Liver (tissue), 9 donors: ENCODE measurements around the gene WNT8B. TPM values are rescaled to one million over a fixed set of nuclear protein-coding genes. Genes with fewer than 3 reads are reported as not detected.

Source experiments
- DNase-seq: peaks from one replicate; pipeline ENCODE4 v3.0.0-alpha.2; 2017; ENCODE audit warnings: low spot score
- H3K27ac ChIP-seq, 2 donors: one replicate each; pipeline ENCODE4 v1.7.0; 2013; ENCODE audit warnings: inconsistent platforms in 2 of 2, low read length in 2 of 2, control low read depth in 1 of 2, low read depth in 1 of 2, mild to moderate bottlenecking in 1 of 2
- H3K27me3 ChIP-seq, 4 donors: one replicate each; pipeline versions ENCODE4 v1.6.1 to v1.7.0; 2013; ENCODE audit warnings: low read length in 3 of 4, inconsistent platforms in 1 of 4, mild to moderate bottlenecking in 1 of 4, moderate library complexity in 1 of 4; ENCODE audit not compliant: control insufficient read depth in 4 of 4, insufficient read depth in 4 of 4
- H3K36me3 ChIP-seq, 4 donors: one replicate each; pipeline versions ENCODE4 v1.6.1 to v1.7.0; 2013; ENCODE audit warnings: low read length in 3 of 4, mild to moderate bottlenecking in 3 of 4, low read depth in 1 of 4, moderate library complexity in 1 of 4; ENCODE audit not compliant: control insufficient read depth in 4 of 4, insufficient read depth in 3 of 4
- H3K4me1 ChIP-seq, 4 donors: one replicate each; pipeline versions ENCODE4 v1.6.1 to v1.7.0; 2013; ENCODE audit warnings: low read length in 3 of 4, mild to moderate bottlenecking in 3 of 4, moderate library complexity in 1 of 4; ENCODE audit not compliant: control insufficient read depth in 4 of 4, insufficient read depth in 4 of 4
- H3K4me3 ChIP-seq, 3 donors: one replicate each; pipeline versions ENCODE4 v1.6.1 to v1.7.0; 2013; ENCODE audit warnings: low read length in 3 of 3, control low read depth in 1 of 3, low read depth in 1 of 3, mild to moderate bottlenecking in 1 of 3
- H3K9ac ChIP-seq, 2 donors: one replicate each; pipeline ENCODE4 v1.7.0; 2013; ENCODE audit warnings: low read length in 2 of 2, mild to moderate bottlenecking in 2 of 2, moderate library complexity in 2 of 2, control low read depth in 1 of 2, low read depth in 1 of 2
- H3K9me3 ChIP-seq, 4 donors: one replicate each; pipeline versions ENCODE4 v1.6.1 to v1.7.0; 2013; ENCODE audit warnings: low read length in 3 of 4; ENCODE audit not compliant: control insufficient read depth in 4 of 4
- ATF3 ChIP-seq: IDR thresholded peaks from 2 replicates; pipeline ENCODE4 v1.6.1; 2016; ENCODE audit warnings: antibody characterized with exemption
- EGR1 ChIP-seq, 2 donors: IDR thresholded peaks; 2 replicates each; pipeline ENCODE4 v1.6.1; 2016 to 2018; ENCODE audit warnings: antibody characterized with exemption in 2 of 2, low read depth in 2 of 2
- FOXA1 ChIP-seq: IDR thresholded peaks from 2 replicates; pipeline ENCODE4 v1.6.1; 2016; ENCODE audit warnings: antibody characterized with exemption
- FOXA2 ChIP-seq: IDR thresholded peaks from 2 replicates; pipeline ENCODE4 v1.6.1; 2016; ENCODE audit warnings: antibody characterized with exemption
- GABPA ChIP-seq, 2 donors: IDR thresholded peaks in 1 of 2; conservative IDR thresholded peaks in 1 of 2; 2 replicates each; pipeline ENCODE4 v1.6.1; 2016; ENCODE audit warnings: antibody characterized with exemption in 2 of 2, mild to moderate bottlenecking in 1 of 2, moderate library complexity in 1 of 2
- HNF4A ChIP-seq, 2 donors: conservative IDR thresholded peaks; 2 replicates each; pipeline ENCODE4 v1.6.1; 2016; ENCODE audit warnings: antibody characterized with exemption in 2 of 2, mild to moderate bottlenecking in 2 of 2
- HNF4G ChIP-seq: IDR thresholded peaks from 2 replicates; pipeline ENCODE4 v1.6.1; 2016; ENCODE audit warnings: antibody characterized with exemption
- JUND ChIP-seq, 2 donors: IDR thresholded peaks; 2 replicates each; pipeline ENCODE4 v1.6.1; 2016; ENCODE audit warnings: antibody characterized with exemption in 2 of 2
- NR2F2 ChIP-seq: IDR thresholded peaks from 2 replicates; pipeline ENCODE4 v1.6.1; 2016; ENCODE audit warnings: antibody characterized with exemption
- RAD21 ChIP-seq, 2 donors: IDR thresholded peaks; 2 replicates each; pipeline ENCODE4 v1.6.1; 2016; ENCODE audit warnings: antibody characterized with exemption in 2 of 2, mild to moderate bottlenecking in 2 of 2
- RXRA ChIP-seq, 2 donors: IDR thresholded peaks; 2 replicates each; pipeline ENCODE4 v1.6.1; 2017 to 2018; ENCODE audit warnings: antibody characterized with exemption in 2 of 2, mild to moderate bottlenecking in 1 of 2
- SP1 ChIP-seq: IDR thresholded peaks from 2 replicates; pipeline ENCODE4 v1.6.1; 2018; ENCODE audit warnings: antibody characterized with exemption, mild to moderate bottlenecking
- TAF1 ChIP-seq: conservative IDR thresholded peaks from 2 replicates; pipeline ENCODE4 v1.6.1; 2016; ENCODE audit warnings: antibody characterized with exemption, mild to moderate bottlenecking
- YY1 ChIP-seq: IDR thresholded peaks from 2 replicates; pipeline ENCODE4 v1.6.1; 2016; ENCODE audit warnings: antibody characterized with exemption, mild to moderate bottlenecking
- ZBTB33 ChIP-seq: IDR thresholded peaks from 2 replicates; pipeline ENCODE4 v1.6.1; 2016; ENCODE audit warnings: antibody characterized with exemption
- WGBS: extraction: QIAGEN DNeasy Blood & Tissue Kit; methylation state at CpG from one replicate; pipeline ENCODE4 v1.1.7; 2013; 5-methylcytosine and 5-hydroxymethylcytosine counted together
- polyA plus RNA-seq, 2 donors: library from polyadenylated mRNA; stranded (reverse) in 1 of 2; unstranded in 1 of 2; fragments of 200-250 nt in 1 of 2; fragments of >200 nt in 1 of 2; fragmentation: Nextera tagmentation in 1 of 2; extraction: Ambion mirVana in 1 of 2; gene quantifications; one replicate each; pipeline versions ENCODE4 v1.2.1 to v1.2.3, GENCODE V29; 2013 to 2015
- total RNA-seq, 2 donors: library from RNA; depleted of rRNA; stranded (reverse); fragments of >200 nt; gene quantifications; one replicate each; pipeline ENCODE4 v1.2.3, GENCODE V29; 2014
- TF ChIP-seq, protein P1 (sequence below): IDR thresholded peaks from 2 replicates; pipeline ENCODE4 v1.6.1; 2016; ENCODE audit warnings: antibody characterized with exemption
- TF ChIP-seq, protein P2 (sequence below): IDR thresholded peaks from 2 replicates; pipeline ENCODE4 v1.6.1; 2016; ENCODE audit warnings: antibody characterized with exemption, mild to moderate bottlenecking
- TF ChIP-seq, protein P3 (sequence below): fragments of 150-350 bp; IDR thresholded peaks from 2 replicates; pipeline ENCODE4 v1.5.1; 2017; ENCODE audit warnings: improper control_type of control experiment, low read depth, low read length; ENCODE audit not compliant: missing input control
- donor health status: healthy.
- donor health status: healthy.
- donor health status: healthy.
- donor health status: healthy.
- donor health status: healthy.

WNT8B gene
- total and polyA plus RNA-seq, 4 donors = not detected

DNA sequence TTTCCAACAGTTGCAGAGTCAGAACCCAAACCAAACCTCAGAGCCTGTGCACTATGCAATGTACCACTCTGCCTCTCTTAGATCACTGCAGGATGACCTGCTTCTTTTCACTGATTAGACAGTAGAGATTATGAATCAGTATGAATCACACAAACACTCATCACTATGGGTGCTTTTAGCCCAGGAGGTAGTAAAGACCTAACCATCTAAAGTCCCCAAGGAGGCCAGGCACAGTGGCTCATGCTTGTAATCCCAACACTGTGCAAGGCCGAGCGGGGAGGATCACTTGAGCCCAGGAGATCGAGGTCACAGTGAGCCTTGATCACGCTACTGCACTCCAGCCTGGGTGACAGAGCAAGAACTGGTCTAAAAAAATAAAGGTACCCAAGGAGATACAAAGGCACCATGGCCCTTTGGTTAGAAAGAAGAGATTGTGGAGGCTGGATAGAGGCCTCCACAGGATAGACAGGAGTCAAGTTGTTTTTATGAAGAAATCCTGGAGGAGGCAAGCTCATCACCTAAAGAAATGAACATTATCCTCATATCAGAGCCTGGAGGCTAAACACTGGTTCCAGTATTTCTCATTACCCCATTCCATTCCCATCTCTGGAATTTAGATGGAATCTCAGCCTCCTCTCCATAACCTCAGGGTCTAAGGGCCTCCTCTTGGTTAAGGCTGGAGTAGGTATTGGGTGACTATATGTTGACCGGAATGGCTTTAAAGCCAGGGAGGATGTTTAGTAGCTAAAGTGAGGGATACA, 44.0 kb downstream of the WNT8B start (continued):
- TF ChIP-seq, protein P1, sequence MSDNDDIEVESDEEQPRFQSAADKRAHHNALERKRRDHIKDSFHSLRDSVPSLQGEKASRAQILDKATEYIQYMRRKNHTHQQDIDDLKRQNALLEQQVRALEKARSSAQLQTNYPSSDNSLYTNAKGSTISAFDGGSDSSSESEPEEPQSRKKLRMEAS = no peak
- TF ChIP-seq, protein P2, sequence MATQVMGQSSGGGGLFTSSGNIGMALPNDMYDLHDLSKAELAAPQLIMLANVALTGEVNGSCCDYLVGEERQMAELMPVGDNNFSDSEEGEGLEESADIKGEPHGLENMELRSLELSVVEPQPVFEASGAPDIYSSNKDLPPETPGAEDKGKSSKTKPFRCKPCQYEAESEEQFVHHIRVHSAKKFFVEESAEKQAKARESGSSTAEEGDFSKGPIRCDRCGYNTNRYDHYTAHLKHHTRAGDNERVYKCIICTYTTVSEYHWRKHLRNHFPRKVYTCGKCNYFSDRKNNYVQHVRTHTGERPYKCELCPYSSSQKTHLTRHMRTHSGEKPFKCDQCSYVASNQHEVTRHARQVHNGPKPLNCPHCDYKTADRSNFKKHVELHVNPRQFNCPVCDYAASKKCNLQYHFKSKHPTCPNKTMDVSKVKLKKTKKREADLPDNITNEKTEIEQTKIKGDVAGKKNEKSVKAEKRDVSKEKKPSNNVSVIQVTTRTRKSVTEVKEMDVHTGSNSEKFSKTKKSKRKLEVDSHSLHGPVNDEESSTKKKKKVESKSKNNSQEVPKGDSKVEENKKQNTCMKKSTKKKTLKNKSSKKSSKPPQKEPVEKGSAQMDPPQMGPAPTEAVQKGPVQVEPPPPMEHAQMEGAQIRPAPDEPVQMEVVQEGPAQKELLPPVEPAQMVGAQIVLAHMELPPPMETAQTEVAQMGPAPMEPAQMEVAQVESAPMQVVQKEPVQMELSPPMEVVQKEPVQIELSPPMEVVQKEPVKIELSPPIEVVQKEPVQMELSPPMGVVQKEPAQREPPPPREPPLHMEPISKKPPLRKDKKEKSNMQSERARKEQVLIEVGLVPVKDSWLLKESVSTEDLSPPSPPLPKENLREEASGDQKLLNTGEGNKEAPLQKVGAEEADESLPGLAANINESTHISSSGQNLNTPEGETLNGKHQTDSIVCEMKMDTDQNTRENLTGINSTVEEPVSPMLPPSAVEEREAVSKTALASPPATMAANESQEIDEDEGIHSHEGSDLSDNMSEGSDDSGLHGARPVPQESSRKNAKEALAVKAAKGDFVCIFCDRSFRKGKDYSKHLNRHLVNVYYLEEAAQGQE = no peak

- TF ChIP-seq FOXA1 (no peak), NR2F2 (no peak), RXRA (IDR thresholded peaks at IDR 0.05) (no peak), ZBTB33 (no peak), HNF4A (conservative IDR thresholded peaks at IDR 0.05) (no peak), JUND (IDR thresholded peaks at IDR 0.05) (no peak), FOXA2 (no peak), TAF1 (no peak), ATF3 (no peak), GABPA (IDR thresholded peaks at IDR 0.05 in 1 of 2, conservative IDR thresholded peaks at IDR 0.05 in 1 of 2) (no peak), EGR1 (IDR thresholded peaks at IDR 0.05; ENCODE audit: low read depth in 2 of 2) (no peak), HNF4G (no peak), SP1 (no peak), RAD21 (IDR thresholded peaks at IDR 0.05) (no peak), YY1 (no peak)
- TF ChIP-seq, protein P3, sequence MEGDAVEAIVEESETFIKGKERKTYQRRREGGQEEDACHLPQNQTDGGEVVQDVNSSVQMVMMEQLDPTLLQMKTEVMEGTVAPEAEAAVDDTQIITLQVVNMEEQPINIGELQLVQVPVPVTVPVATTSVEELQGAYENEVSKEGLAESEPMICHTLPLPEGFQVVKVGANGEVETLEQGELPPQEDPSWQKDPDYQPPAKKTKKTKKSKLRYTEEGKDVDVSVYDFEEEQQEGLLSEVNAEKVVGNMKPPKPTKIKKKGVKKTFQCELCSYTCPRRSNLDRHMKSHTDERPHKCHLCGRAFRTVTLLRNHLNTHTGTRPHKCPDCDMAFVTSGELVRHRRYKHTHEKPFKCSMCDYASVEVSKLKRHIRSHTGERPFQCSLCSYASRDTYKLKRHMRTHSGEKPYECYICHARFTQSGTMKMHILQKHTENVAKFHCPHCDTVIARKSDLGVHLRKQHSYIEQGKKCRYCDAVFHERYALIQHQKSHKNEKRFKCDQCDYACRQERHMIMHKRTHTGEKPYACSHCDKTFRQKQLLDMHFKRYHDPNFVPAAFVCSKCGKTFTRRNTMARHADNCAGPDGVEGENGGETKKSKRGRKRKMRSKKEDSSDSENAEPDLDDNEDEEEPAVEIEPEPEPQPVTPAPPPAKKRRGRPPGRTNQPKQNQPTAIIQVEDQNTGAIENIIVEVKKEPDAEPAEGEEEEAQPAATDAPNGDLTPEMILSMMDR = no peak
- TF ChIP-seq, protein P2 = no peak
- TF ChIP-seq, protein P1 = no peak
- no peaks in the 10 kb centered on the region for H3K4me1 ChIP-seq
- no peaks in the 10 kb centered on the region for H3K27me3 ChIP-seq
- H3K9me3 ChIP-seq = no peaks in the 10 kb centered on the region
- H3K27ac ChIP-seq = no peak overlapping the region
- H3K9ac ChIP-seq = no peak overlapping the region
- 97% methylated on average over 5 of the region's 5 CpGs for WGBS
- DNase-seq = no peak
- no peak overlapping the region for H3K4me3 ChIP-seq
- peaks cover 3 to 22% (median 9%) of the 10 kb centered on the region in 4 donors for H3K36me3 ChIP-seq
Observed at GRCh38 chr10:100507357-100507732, 44.5 kb downstream of the WNT8B start.
